DND-41 (cell line): ENCODE results near the gene DLEU7.

ENCODE experiments used
- ATAC-seq: fragments of 200-7000 bp; cut with Tn5 transposase; 3 replicates; pipeline ENCODE4 v1.9.1; 2021; ENCODE audit warnings: low read depth; ENCODE audit not compliant: insufficient read depth
- DNase-seq: peaks from one replicate; pipeline ENCODE4 v3.0.0-alpha.2; 2020
- H2AFZ ChIP-seq: 2 replicates; pipeline ENCODE4 v1.6.0; 2012; ENCODE audit warnings: low read depth, low read length
- H3K27ac ChIP-seq: 2 replicates; pipeline ENCODE4 v1.5.1; 2012; ENCODE audit warnings: low read length, inconsistent platforms
- H3K27me3 ChIP-seq: fragments of 200-600 bp; sonication (generic); 2 replicates; pipeline ENCODE4 v1.6.0; 2012; ENCODE audit warnings: low read length, mild to moderate bottlenecking, inconsistent platforms; ENCODE audit not compliant: insufficient read depth, poor library complexity
- H3K36me3 ChIP-seq: 2 replicates; pipeline ENCODE4 v1.5.1; 2012; ENCODE audit warnings: low read length, inconsistent platforms; ENCODE audit not compliant: insufficient read depth
- H3K4me1 ChIP-seq: 2 replicates; pipeline ENCODE4 v1.5.1; 2012; ENCODE audit warnings: mild to moderate bottlenecking, low read length; ENCODE audit not compliant: insufficient read depth
- H3K4me2 ChIP-seq: 2 replicates; pipeline ENCODE4 v1.6.0; 2012; ENCODE audit warnings: mild to moderate bottlenecking, moderate library complexity, low read length, inconsistent platforms; ENCODE audit not compliant: insufficient read depth
- H3K4me3 ChIP-seq, 2 experiments: fragments of 200-600 bp in 1 of 2; shearing (Covaris generic) in 1 of 2; 2 replicates each; pipeline ENCODE4 v1.5.1; 2012 to 2016; ENCODE audit warnings: inconsistent platforms in 2 of 2, low read length in 2 of 2, mild to moderate bottlenecking in 2 of 2, low read depth in 1 of 2, moderate library complexity in 1 of 2
- H3K79me2 ChIP-seq: 2 replicates; pipeline ENCODE4 v1.6.0; 2012; ENCODE audit warnings: low read length, inconsistent platforms; ENCODE audit not compliant: insufficient read depth
- H3K9ac ChIP-seq: 2 replicates; pipeline ENCODE4 v1.6.0; 2012; ENCODE audit warnings: low read depth, mild to moderate bottlenecking, inconsistent platforms, low read length, moderate library complexity
- H3K9me3 ChIP-seq: 2 replicates; pipeline ENCODE4 v1.5.1; 2012; ENCODE audit warnings: low read length, moderate library complexity, mild to moderate bottlenecking, inconsistent platforms; ENCODE audit not compliant: insufficient read depth, severe bottlenecking
- H4K20me1 ChIP-seq: 2 replicates; pipeline ENCODE4 v1.6.0; 2012; ENCODE audit warnings: low read length; ENCODE audit not compliant: insufficient read depth
- EZH2 ChIP-seq: IDR thresholded peaks from 3 replicates; pipeline ENCODE4 v1.6.1; 2012; ENCODE audit warnings: borderline replicate concordance, low read depth, mild to moderate bottlenecking, moderate library complexity, low read length, inconsistent platforms; ENCODE audit not compliant: severe bottlenecking
- TF ChIP-seq, protein P1 (sequence below): IDR thresholded peaks from 2 replicates; pipeline ENCODE4 v1.5.1; 2012; ENCODE audit warnings: borderline replicate concordance, low read length, moderate library complexity, mild to moderate bottlenecking; ENCODE audit not compliant: poor library complexity, severe bottlenecking; ENCODE audit errors: extremely low read depth

The DLEU7 gene

GRCh38 chr13:50843257-50844083, at the start of gene DLEU7:
Gene DLEU7 (minus strand): TSS chr13:50843692. CDS start chr13:50843646, 46 bp downstream.
- TF ChIP-seq, protein P1, sequence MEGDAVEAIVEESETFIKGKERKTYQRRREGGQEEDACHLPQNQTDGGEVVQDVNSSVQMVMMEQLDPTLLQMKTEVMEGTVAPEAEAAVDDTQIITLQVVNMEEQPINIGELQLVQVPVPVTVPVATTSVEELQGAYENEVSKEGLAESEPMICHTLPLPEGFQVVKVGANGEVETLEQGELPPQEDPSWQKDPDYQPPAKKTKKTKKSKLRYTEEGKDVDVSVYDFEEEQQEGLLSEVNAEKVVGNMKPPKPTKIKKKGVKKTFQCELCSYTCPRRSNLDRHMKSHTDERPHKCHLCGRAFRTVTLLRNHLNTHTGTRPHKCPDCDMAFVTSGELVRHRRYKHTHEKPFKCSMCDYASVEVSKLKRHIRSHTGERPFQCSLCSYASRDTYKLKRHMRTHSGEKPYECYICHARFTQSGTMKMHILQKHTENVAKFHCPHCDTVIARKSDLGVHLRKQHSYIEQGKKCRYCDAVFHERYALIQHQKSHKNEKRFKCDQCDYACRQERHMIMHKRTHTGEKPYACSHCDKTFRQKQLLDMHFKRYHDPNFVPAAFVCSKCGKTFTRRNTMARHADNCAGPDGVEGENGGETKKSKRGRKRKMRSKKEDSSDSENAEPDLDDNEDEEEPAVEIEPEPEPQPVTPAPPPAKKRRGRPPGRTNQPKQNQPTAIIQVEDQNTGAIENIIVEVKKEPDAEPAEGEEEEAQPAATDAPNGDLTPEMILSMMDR: no peak
- TF ChIP-seq EZH2: no peak
- peak; percentile 54 for DNase-seq
- H3K27me3 ChIP-seq: no peaks in the 10 kb centered on the region
- H4K20me1 ChIP-seq: no peaks in the 10 kb centered on the region
- ATAC-seq: peak; percentile 26
- H3K36me3 ChIP-seq: peaks cover 13% of the 10 kb centered on the region
- H3K9me3 ChIP-seq: no peaks in the 10 kb centered on the region
- peaks cover 61% of the 10 kb centered on the region for H3K79me2 ChIP-seq
- peak within 1 kb of the TSS; percentile 73 for H3K9ac ChIP-seq
- H3K4me3 ChIP-seq: peak within 1 kb of the TSS; percentile 16 to 62; a peak in 3 of 4 replicates
- H3K4me2 ChIP-seq: peak within 1 kb of the TSS; percentile 60
- peak within 1 kb of the TSS; percentile 89 for H3K27ac ChIP-seq
- peak within 1 kb of the TSS; percentile 64 for H2AFZ ChIP-seq
- H3K4me1 ChIP-seq: peaks cover 69% of the 10 kb centered on the region

DNA sequence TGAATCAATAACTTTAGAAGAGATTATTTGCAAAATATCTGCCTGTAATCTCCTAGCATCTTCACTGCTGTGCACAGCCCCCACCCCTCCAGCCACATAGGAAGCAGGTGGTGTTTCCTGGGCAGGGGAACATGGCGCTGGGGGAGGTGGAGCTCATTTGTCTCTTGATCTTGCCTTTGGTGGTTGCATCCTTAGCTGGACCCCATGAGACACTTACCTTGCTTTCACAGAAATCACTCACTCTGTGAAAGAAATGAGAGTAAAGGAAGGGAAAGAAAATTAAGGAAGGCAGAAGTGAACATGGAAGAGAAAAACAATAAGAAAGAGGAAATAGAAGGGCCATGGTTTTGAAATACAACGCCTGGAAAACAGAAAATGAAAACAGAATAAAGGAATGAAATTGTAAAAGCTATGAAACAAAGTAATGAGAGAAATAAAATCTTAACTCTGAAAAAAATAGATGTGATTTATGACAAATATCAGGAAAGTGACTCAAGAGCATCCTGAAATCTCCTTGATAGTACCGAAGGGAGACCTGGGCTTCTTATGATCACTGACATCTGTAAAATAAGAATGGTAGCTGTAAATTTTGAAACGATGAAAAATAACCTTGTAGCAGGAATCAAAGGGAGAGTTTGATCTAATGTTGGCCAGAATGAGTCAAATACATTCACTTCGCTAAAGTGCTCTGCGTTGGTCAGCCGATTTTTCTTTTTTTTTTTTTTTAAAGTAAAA, 48.9 kb upstream of the DLEU7 start:
- peak overlapping the region in 1 of 2 experiments; percentile 33; a peak in 2 of 4 replicates for H3K4me3 ChIP-seq
- H4K20me1 ChIP-seq: no peaks in the 10 kb centered on the region
- DNase-seq (peak; percentile 95), ATAC-seq (peak; percentile 75)
- no peaks in the 10 kb centered on the region for H3K36me3 ChIP-seq
- H2AFZ ChIP-seq: no peak overlapping the region
- H3K4me2 ChIP-seq: peak overlapping the region; percentile 59
- H3K9ac ChIP-seq: peak overlapping the region; percentile 76
- peaks cover 84% of the 10 kb centered on the region for H3K4me1 ChIP-seq
- peaks cover 15% of the 10 kb centered on the region; the same call in 1 of the 2 replicates for H3K79me2 ChIP-seq
- H3K9me3 ChIP-seq: no peaks in the 10 kb centered on the region
- H3K27me3 ChIP-seq: no peaks in the 10 kb centered on the region
- TF ChIP-seq EZH2: no peak
- TF ChIP-seq, protein P1: no peak
- peak overlapping the region; percentile 97 for H3K27ac ChIP-seq

DNA sequence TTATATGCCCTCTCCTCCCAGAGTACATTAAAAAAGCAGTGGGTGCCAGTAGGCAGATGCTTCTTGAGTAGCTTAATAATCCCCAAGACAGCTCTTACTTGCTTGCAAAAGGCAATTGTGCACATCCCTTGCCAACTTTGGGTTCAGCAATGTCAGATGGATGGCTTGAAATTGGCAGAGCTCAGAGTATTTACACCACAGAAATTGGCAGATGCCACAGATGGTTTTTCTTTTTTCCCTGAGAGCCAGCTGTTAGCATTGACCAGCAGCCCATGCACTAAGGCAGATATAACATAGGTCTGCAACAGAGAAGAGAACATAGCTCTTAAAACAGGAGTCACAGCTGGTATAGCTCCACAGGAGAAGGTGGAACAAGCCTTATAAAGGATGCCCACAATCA, 47.7 kb upstream of the DLEU7 start:
- H3K4me3 ChIP-seq: peak overlapping the region in 1 of 2 experiments; percentile 14; a peak in 1 of 4 replicates
- H4K20me1 ChIP-seq: no peaks in the 10 kb centered on the region
- peaks cover 73% of the 10 kb centered on the region for H3K4me1 ChIP-seq
- no peaks in the 10 kb centered on the region for H3K9me3 ChIP-seq
- H3K36me3 ChIP-seq: no peaks in the 10 kb centered on the region
- DNase-seq: peak; percentile 63
- H3K79me2 ChIP-seq: peaks cover 15% of the 10 kb centered on the region; the same call in 1 of the 2 replicates
- no peak for TF ChIP-seq EZH2
- TF ChIP-seq, protein P1: no peak
- peak overlapping the region; percentile 76 for H3K9ac ChIP-seq
- no peaks in the 10 kb centered on the region for H3K27me3 ChIP-seq
- ATAC-seq: peak; percentile 25
- peak overlapping the region; percentile 57 for H2AFZ ChIP-seq
- H3K4me2 ChIP-seq: peak overlapping the region; percentile 59
- peak overlapping the region; percentile 97 for H3K27ac ChIP-seq
